ENCODE results near the gene RTTN. TPM values are rescaled to one million over a fixed set of nuclear protein-coding genes. Genes with fewer than 3 reads are reported as not detected.

RTTN gene
- total RNA-seq, 1 experiment from 2014 or later = 17.7 TPM

DNA sequence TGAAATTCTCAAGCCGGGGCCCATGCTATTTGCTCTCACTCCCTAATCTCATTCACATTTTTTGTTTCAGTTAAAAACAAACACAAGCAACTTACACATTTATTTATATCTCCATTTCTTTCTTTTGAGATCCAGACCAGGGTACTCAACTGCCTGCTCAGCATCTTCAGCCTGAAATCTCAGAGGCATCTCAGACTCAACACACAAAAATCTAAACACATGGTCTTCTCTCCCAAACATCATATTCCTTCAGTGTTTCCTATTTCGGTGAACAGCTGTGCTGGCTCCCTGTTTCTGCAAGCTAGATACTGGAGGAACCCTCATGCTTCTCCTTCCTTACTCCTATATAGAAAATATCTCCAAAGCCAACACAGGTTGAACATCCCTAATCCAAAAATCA, 11.3 kb upstream of the RTTN start:
- DNase-seq (ENCODE audit: low read depth) = no peak

DNA sequence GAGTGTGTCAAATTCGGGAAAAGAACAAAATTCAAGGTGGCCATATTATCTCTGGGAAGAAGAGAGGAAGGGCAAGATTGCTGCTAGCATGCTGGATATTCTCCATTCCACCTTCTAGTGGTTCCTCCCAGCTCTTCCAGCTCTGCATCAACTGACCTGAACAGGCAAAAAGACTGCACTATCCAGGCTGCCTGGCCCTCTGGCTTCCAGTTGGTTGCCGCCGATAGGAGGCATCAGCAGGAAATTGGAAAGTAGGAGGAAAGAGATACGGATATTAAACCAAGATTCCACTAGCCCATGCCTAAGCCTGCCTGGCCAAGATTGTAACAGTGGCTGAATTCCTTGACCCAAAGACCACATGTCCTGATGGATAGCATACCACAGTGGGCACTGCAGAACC, 1.7 kb upstream of the RTTN start:
- DNase-seq (ENCODE audit: low read depth) = peak; percentile 37

DNA sequence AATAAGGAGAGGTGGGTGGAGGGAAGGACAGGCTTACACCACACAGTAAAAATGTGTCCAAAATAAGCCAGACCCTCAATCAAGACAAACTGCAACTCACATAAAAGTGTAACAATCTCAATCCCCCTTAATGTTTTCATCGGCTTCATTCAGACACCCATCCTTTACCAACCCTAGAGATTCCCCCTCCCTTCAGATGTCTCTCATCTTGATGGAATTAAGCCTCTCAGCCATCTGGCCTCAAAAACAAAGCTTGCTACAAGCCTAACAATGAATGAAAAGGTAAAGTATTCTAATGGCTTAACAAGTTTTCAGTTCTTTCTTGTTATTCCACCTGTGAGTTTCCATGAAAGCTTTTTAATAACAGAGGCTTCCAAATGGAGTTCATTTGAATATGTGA, 5.2 kb downstream of the RTTN start:
- DNase-seq (ENCODE audit: low read depth) = no peak

DNA sequence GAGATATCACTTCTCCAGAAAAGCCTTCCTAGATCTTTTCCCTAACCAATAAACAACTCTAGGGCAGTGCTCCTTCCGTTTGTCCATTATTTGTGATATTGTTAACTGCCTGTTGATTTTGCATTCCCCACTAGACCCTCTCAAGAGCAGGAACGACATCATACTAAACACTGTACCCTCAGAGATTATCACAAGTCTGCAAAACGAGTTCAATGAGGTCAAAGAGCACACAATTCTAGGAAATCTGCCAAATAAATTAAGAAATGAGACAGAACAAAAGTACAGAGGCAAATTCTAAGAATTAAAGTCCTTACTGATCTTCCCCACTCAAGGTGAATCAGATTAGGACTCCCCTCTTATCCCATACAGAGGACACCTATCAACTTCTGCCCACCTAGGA, 7.6 kb downstream of the RTTN start:
- no peak for DNase-seq (ENCODE audit: low read depth)

DNA sequence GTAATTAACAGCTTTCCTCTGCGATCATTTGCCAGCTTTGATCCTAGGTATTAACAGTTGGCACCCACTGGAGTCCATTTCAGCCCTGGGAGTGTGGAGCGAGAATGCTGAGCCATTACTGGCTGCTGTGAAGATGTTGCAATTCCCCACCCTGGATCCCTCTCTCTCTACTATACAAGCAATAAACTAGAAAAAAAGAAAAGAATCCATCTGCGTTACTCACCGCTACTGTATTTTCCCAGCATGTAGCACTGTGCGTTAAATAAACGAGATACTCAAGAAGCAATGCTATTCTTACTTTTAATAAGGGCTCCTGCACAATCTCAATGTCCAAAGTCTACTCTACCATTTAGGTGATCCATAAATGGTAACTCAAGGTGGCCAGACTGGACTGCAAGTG, 8.5 kb downstream of the RTTN start:
- DNase-seq (ENCODE audit: low read depth) = no peak

DNA sequence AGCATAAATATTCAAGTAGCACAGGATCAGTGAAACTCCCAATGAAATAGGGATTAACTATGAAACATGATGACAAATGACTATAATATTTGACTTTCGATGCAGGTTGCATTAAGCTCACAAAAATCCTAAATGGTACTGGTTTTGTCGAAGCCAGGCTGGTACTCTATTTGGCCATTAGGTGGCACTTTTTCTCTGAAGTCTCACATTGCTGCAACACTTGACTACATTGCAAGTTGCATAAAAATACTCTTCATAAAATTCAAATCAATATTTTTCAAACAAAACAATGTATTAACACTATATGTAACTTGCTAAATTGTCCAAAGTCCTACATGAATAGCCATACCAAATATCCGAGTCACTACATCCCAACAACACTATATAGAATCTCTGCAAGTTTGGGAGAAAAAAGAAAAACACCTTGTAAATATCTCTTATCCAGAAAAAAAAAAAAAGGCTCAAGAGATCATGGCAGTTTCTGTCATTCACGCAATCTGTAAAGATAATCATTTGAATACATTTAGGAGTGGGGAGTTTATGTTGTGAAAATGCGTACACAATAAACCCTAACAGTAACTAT, 9.5 kb downstream of the RTTN start:
- DNase-seq (ENCODE audit: low read depth) = peak; percentile 38

DNA sequence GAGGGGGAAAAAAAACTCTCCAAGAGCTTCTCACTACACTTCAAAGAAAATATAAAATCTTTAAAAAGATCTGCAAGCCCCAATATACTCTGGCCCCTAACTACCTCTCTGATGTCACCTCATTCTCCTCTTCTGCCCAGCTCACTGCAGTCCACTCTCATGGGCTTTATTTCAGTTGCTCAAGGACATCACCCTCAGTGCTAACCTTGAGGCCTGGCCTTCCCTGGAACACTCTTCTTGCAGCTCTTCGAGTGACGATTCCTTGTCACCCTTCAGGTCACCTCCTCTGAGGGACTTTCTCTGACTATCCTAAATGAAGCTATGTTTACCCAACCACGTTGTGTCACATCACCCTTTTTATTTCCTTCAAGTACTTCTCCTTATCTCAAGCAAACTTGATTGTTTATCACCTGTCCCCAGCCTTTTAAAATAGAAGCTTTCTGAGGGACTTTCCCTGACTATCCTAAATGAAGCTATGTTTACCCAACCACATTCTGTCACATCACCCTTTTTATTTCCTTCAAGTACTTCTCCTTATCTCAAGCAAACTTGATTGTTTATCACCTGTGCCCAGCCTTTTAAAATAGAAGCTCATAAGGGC, 10.4 kb downstream of the RTTN start:
- DNase-seq (ENCODE audit: low read depth) = no peak

DNA sequence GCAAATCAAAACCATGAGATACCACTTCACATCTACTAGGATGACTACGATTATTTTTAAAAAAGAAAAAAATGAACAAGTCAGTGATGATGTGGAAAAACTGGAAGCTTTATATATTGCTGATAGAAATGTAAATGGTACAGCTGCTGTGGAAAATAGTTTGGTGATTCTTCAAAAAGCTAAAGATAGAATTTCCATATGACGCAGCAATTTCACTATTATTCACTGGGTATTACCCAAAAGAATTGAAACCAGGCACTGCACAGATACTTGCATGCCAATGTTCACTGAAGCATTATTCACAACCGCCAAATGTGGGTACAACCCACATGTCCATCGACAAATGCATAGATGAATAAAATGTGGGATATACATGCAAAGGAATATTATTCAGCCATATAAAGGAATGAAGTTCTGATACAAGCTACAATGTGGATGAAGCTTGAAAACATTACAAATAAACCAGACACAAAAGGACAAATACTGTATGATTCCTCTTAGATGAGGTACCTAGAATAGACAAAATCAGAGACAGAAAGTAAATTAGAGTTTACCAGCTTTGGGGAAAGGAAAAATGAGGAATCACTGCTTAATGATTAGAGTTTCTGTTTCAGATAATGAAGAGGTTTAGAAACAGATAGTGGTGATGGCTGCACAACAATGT, 11.1 kb downstream of the RTTN start:
- DNase-seq (ENCODE audit: low read depth) = no peak

DNA sequence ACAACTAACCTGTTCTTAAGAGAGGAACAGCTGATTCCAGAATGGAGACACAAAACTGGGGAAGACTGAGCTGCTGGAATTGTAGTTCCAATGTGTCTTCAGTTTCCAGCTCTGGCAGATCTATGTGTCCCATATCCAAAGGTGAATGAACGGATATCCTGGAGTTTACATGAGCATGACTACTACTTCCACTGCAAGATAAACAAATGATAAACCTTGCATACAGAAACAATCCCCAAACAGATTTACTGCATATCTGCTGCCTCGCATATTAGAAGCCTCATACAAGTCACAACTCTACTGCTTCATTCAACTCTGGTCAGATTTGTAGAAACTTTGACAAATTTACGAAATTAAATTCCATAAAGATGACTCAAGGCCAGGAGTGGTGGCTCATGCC, 15.0 kb downstream of the RTTN start:
- DNase-seq (ENCODE audit: low read depth) = no peak

DNA sequence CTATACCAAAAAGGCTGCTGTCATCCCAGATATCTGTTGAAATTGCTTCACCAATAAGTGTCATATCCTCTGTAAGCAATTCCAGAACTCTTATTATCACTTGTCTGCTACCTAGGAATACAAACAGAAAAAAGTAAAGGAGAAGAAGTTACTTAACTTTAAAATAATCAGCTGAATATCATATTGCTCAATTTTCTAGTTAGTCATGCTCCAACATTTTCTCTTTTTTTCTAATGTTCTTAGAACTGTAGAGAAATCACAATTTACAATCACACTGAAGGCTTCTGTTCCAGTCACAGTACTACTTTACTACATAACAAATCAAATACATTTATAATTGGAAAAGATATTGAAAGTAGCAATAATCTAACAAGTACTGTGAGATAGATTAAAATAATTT, 17.4 kb downstream of the RTTN start:
- no peak for DNase-seq (ENCODE audit: low read depth)

DNA sequence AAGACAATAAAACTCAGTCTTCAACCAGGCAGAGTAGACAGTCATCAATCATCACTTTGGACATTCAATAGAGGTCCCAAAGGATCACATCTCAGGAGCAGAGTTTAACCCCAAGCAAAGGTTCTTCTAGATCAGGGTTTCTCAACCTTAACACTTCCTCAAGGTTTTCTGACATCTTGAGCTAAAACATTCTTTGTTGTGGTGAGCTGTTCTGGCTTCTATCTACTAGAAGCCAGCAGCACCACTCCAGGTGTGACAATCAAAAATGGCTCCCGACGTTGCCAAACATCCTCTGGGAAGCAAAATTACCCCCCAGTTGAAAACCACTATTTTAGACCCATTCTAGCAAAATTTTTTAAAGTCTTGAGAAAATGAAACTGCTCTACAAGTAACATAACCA, 22.0 kb downstream of the RTTN start:
- no peak for DNase-seq (ENCODE audit: low read depth)

DNA sequence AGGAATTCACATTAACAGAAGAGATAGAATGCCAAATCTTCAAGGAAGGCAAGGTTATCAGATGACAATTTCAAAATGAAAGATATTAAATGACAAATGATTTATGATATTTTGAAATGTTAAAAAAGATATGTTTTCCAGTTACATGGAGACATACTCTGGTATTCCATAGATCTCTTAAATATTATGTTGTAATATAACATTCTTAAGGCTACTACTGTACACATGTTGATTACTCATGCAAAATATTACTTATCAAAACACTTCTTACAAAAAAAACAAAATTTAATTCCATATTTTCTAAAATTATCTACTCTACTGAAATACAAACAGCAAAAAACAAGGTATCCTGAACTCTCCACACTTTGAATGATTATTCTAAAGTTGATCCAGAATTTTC, 22.9 kb downstream of the RTTN start:
- DNase-seq (ENCODE audit: low read depth) = no peak

DNA sequence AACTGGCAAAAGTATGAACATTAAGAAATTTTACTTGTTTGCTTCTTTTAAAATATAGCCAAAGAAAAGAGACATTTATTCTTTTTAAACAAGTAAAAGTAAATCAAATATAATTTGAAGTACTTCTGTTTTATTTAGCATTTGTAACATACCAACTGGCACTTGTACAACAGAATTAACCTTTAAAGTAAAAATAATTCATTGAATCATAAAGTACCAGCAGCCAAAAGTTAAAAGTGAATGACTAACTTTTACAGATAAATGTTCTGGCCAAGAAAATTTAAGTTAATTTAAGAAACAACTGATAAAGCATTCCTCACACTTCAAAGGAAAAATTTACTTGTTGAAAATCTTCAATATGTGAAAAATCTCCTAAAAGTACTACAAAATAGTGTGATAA, 23.8 kb downstream of the RTTN start:
- no peak for DNase-seq (ENCODE audit: low read depth)

DNA sequence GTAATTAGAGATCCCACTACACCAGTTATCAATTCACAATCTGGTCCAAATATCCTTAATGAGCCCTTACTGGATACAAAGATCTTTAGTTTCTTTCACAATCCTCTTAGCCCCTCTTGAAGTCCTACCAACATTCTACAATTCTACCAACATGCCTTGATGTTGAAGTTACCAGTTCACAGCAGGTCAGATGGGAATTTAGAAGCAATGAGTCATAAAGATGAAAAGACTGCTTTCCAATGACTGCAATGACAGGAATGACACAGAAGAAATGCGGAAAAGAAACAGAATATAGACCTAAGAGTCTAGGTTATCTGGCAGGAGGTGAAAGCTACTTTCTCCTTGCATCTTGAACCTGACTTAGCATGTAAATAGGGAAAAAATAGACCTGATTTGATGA, 24.5 kb downstream of the RTTN start:
- peak; percentile 79 for DNase-seq (ENCODE audit: low read depth)

DNA sequence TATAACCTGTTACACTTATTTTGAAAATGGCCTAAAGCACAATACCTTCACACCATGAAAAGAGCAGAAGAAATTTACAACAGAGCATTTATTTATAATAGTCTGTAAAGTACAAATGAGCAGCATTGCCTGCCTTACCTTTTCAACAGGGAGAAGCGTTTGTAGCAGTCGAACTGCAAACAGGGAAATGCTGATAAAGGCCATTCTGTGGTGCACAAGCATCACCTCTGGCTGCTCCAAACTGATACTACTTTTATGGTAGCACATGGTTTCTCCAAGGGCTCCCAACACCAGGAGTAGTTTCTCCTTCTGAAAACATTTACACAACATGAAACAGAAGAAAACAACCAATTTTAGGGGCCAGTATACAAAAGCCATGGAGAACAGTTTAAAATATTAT, 28.9 kb downstream of the RTTN start:
- no peak for DNase-seq (ENCODE audit: low read depth)

DNA sequence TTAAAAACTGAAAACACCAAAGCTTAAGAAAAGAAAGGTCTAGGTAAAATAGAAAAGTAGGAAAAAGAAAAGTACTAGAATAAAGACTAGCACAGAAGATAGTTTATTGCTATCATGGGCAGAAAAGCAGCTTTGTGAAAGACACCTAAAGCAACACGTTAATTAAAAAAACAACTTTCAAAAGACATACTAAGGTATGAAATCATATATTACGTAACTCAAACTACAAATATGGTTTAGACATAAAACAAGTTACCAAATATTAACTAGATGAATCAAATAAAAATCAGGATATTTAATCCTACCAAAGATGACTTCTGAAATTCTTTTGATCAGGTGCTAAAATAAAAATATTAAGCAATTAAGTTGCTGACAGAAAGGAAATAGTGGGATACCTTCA, 30.3 kb downstream of the RTTN start:
- DNase-seq (ENCODE audit: low read depth) = no peak

DNA sequence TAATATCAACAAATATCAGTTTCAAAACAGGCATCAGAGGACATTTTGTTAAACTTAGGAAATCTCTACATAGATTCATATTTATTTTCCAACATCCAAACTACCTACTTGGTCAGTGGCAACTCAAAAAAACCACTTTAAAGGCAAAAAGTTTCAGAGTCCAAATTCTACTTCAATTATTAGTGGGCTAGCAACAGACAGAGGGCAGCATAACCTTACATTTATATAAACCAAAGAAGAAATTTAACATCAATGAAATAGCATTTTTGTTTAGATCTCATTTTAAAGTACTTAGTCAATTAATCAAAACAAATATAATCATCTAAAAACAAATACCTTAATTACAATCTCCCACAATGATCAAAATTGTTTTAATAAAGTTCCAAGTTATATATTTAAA, 33.3 kb downstream of the RTTN start:
- DNase-seq (ENCODE audit: low read depth) = no peak

DNA sequence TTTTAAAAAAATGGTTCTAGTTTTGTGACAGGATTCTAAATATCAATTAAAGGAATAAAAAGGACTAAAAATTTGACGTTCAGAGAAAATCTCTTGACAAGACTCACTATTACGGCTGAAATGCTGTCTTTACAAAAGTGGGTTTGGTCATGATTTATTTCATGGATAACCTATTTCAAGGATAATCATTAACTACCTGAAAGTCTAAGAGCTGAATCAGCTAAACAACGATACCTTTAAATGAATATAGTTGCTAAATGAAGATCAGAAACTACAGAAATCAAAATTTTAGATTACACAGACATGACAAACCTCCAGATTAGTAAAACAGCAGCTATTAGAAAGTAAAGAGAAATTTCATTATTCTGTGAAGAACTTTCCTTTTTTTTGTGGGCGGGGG, 35.7 kb downstream of the RTTN start:
- DNase-seq (ENCODE audit: low read depth) = no peak

DNA sequence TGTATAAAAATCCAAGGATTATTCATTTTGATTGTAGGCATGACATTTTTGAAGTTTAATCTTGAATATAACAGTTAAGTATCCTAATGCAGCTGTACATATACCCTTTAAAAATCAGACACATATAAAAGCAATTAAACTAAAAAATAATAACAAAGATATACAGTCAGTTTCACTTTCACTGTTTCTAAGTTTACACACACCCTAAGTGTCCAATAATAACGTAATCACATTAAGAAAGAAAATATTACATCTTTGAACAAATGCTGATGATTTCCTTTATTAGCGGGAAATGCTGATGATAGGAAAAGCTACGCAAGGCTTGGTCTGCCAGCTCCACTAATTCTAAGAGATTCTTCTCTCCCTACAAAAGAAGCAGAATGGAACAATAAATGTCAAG, 38.8 kb downstream of the RTTN start:
- no peak for DNase-seq (ENCODE audit: low read depth)

DNA sequence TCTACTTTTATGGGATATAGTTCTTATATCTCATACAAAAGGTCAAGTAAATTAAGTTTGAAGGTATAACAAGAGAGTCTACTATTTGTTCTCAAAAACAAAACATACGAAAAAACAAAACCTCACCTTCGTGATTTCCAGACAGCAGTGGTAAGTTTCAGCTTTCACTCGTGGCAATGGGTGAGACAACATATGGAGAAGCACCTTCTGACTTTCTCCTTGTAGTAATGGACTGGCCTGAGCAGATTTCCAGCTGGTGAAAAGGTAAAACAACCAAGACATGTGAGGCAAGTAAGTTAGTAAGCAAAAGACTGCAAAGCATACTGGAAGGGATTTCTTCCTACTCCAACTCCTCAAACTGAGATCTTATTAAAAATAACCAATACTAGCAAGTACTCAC, 39.6 kb downstream of the RTTN start:
- no peak for DNase-seq (ENCODE audit: low read depth)

DNA sequence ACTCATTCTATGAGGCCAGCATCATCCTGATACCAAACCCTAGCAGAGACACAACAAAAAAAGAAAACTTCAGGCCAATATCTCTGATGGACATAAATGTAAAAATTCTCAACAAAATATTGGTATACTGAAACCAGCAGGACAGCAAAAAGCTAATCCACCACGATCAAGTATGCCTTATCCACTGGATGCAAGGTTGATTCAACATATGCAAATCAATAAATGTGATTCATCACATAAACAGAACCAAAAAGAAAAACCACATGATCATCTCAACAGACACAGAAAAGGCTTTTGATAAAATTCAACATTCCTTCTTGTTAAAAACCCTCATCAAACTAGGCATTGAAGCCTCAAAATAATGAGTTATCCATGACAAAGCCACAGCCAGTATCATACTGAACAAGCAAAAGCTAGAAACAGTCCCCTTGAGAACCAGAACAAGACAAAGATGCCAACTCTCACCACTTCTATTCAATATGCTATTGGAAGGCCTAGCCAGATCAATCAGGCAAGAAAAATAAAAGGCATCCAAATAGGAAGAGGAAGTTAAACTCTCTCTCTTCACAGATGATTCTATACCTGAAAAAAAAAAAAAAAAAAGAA, 45.3 kb downstream of the RTTN start:
- DNase-seq (ENCODE audit: low read depth) = no peak

DNA sequence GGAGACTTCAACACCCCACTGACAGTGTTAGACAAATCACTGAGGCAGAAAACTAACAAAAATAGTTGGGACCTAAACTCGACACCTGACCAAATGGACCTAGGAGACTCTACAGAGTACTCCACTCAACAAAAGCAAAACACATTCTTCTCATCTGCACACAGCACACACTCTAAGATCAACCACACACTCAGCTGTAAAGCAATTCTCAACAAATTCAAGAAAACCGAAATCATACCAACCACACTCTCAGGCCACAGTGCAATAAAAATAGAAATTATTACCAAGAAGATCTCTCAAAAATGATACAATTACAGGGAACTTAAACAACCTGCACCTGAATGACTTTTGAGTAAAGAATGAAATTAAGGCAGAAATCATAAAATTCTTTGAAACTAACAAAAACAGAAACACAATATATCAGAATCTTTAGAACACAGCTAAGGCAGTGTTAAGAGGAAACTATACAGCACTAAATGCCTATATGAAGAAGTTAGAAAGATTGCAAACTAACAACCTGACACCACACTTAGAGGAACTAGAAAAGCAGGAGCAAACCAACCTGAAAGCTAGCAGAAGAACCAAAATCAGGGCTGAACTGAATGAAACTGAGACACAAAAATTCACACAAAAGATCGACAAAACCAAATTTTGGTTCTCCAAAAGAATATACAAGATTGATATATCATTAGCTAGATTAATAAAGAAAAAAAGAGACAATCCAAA, 46.3 kb downstream of the RTTN start:
- no peak for DNase-seq (ENCODE audit: low read depth)

DNA sequence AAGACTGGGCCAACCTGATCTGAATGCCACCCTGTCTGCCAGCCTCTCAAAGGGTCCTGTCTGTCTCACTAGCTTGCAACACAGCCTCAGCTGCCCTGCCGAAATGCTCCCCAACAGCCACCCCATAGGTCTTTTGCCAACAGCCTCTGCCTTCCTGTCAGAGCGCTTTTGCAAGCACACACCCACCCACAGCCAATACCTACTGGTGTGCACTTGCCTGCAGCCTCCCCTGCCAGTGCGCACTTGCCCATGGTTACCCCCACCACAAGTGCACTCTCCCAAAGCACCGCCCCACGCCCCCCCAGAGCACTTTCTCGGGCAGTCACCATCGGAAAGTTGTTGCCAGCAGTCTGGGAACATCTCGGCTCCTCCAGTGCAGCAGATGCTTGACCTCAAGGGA, 48.6 kb downstream of the RTTN start:
- no peak for DNase-seq (ENCODE audit: low read depth)
